ENCODE results near the gene SEMA6A. TPM values are rescaled to one million over a fixed set of nuclear protein-coding genes. Genes with fewer than 3 reads are reported as not detected.

Gene SEMA6A
- total and polyA plus RNA-seq, 4 donors = 3.7 to 11.4 (median 5.6) TPM

- no peak for TF ChIP-seq REST (IDR thresholded peaks at IDR 0.05)
- no peak for TF ChIP-seq ATF3 (IDR thresholded peaks at IDR 0.05)
Measured at GRCh38 chr5:116445311-116445710, 129.3 kb downstream of the SEMA6A start (continued).

- DNase-seq (ENCODE audit: low spot score) = no peak
Measured at GRCh38 chr5:116444373-116445295, 130.0 kb downstream of the SEMA6A start.

More at GRCh38 chr5:116444373-116445295, 130.0 kb downstream of the SEMA6A start:
- no peak overlapping the region for H3K4me3 ChIP-seq (ENCODE audit: low read depth in 1 of 3, low read length in 3 of 3)
- H3K27me3 ChIP-seq (ENCODE audit: control insufficient read depth in 4 of 4, insufficient read depth in 4 of 4, low read length in 3 of 4) = no peaks in the 10 kb centered on the region
- peaks cover 0 to 4% (median 0%) of the 10 kb centered on the region in 4 donors for H3K36me3 ChIP-seq (ENCODE audit: control insufficient read depth in 4 of 4, insufficient read depth in 3 of 4, low read depth in 1 of 4, low read length in 3 of 4)
- 90% methylated on average over 14 of the region's 14 CpGs for WGBS
- peaks cover 0 to 11% (median 5%) of the 10 kb centered on the region in 4 donors for H3K4me1 ChIP-seq (ENCODE audit: control insufficient read depth in 4 of 4, insufficient read depth in 4 of 4, low read length in 3 of 4)
- H3K27ac ChIP-seq (ENCODE audit: low read depth in 1 of 2, low read length in 2 of 2) = no peak overlapping the region
- no peak overlapping the region for H3K9ac ChIP-seq (ENCODE audit: low read depth in 1 of 2, low read length in 2 of 2)
- no peaks in the 10 kb centered on the region for H3K9me3 ChIP-seq (ENCODE audit: control insufficient read depth in 4 of 4, low read length in 3 of 4)
- no peak for TF ChIP-seq CTCF (IDR thresholded peaks at IDR 0.05; ENCODE audit: low read depth, low read length, missing input control)
- TF ChIP-seq NR2F2 (IDR thresholded peaks at IDR 0.05) = no peak
- TF ChIP-seq HNF4A (conservative IDR thresholded peaks at IDR 0.05) = no peak
- no peak for TF ChIP-seq RAD21 (IDR thresholded peaks at IDR 0.05)
- no peak for TF ChIP-seq ATF3 (IDR thresholded peaks at IDR 0.05)
- no peak for TF ChIP-seq GABPA (IDR thresholded peaks at IDR 0.05 in 1 of 2, conservative IDR thresholded peaks at IDR 0.05 in 1 of 2)
- TF ChIP-seq TAF1 (conservative IDR thresholded peaks at IDR 0.05) = no peak
- no peak for TF ChIP-seq ZBTB33 (IDR thresholded peaks at IDR 0.05)
- TF ChIP-seq REST (IDR thresholded peaks at IDR 0.05) = no peak
- TF ChIP-seq FOXA1 (IDR thresholded peaks at IDR 0.05) = no peak
- no peak for TF ChIP-seq MAX (IDR thresholded peaks at IDR 0.05)
- no peak for TF ChIP-seq JUND (IDR thresholded peaks at IDR 0.05)
- no peak for TF ChIP-seq FOXA2 (IDR thresholded peaks at IDR 0.05)
- TF ChIP-seq YY1 (IDR thresholded peaks at IDR 0.05) = no peak
- no peak for TF ChIP-seq HNF4G (IDR thresholded peaks at IDR 0.05)
- TF ChIP-seq EGR1 (IDR thresholded peaks at IDR 0.05; ENCODE audit: low read depth in 2 of 2) = no peak

All from liver (tissue), 9 donors.